ENCODE measurements around the gene MGAT5B. TPM values are rescaled to one million over a fixed set of nuclear protein-coding genes. Genes with fewer than 3 reads are reported as not detected.

The MGAT5B gene
- total and polyA plus RNA-seq, 2 experiments from 2014 or later, result 1.6 to 10.0 TPM

DNA sequence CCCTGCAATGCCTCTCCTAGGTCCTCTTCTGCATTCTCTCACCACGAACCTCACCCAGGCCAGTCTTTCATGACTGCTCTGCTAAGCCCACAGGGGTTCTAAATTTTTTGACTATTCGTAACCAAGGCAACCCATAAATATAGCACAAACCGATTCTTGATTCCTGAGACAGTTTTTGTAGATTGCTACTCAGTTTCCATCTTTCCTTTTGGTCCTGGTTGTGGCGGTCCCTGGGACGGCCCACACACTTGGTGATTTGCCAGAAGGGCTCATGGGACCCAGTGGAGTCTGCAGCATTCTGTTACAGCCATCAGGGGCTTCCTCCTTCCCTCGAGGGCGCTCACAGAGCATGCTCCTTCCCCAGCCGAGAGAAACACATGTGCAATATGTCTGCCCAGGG, 23.4 kb upstream of the MGAT5B start (continued):
- TF ChIP-seq, protein P1, sequence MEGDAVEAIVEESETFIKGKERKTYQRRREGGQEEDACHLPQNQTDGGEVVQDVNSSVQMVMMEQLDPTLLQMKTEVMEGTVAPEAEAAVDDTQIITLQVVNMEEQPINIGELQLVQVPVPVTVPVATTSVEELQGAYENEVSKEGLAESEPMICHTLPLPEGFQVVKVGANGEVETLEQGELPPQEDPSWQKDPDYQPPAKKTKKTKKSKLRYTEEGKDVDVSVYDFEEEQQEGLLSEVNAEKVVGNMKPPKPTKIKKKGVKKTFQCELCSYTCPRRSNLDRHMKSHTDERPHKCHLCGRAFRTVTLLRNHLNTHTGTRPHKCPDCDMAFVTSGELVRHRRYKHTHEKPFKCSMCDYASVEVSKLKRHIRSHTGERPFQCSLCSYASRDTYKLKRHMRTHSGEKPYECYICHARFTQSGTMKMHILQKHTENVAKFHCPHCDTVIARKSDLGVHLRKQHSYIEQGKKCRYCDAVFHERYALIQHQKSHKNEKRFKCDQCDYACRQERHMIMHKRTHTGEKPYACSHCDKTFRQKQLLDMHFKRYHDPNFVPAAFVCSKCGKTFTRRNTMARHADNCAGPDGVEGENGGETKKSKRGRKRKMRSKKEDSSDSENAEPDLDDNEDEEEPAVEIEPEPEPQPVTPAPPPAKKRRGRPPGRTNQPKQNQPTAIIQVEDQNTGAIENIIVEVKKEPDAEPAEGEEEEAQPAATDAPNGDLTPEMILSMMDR (conservative IDR thresholded peaks at IDR 0.05; ENCODE audit: low read depth in 2 of 2), result no peak
- TF ChIP-seq ZNF114 (CRISPR knock-in tag; IDR thresholded peaks at IDR 0.05), result no peak
- TF ChIP-seq ZNF331 (CRISPR knock-in tag; IDR thresholded peaks at IDR 0.05; ENCODE audit: low read depth), result no peak

DNA sequence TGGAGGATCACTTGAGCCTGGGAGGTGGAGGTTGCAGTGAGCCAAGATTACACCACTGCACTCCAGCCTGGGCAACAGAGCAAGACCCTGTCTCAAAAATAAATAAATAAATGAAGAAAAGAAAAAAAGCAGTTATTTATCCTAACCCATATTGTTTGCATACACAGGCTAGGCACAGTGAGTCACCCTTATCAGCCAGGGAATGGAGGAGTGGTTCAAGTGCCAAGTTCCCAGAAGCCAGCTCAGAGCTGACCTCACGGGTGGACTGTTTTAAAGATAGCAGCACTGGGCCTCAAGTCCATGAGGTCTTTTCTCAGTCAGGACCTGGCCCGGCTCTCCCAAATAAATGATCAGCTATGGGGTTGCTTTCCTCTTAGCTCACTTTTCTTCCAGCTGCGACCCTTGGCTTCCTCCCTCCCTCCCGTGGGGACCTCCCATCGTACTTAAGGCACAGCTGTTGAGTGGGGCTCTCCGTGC, 22.6 kb upstream of the MGAT5B start:
- Histone ChIP-seq H3K4me2 (no peak overlapping the region), H3K36me3 (ENCODE audit: insufficient read depth) (no peaks in the 10 kb centered on the region; the same call in 1 of the 2 replicates), H2AFZ (no peak overlapping the region), H3K9me2 (ENCODE audit: insufficient read depth) (no peaks in the 10 kb centered on the region), H3K4me1 (ENCODE audit: insufficient read depth) (peaks cover 20% of the 10 kb centered on the region), H3K27ac (ENCODE audit: low read depth) (no peak overlapping the region), H4K20me1 (replicated peaks; ENCODE audit: insufficient read depth) (no peaks in the 10 kb centered on the region; the same call in 1 of the 2 replicates), H3F3A (replicated peaks; ENCODE audit: low read depth) (no peaks in the 10 kb centered on the region), H3K27me3 (ENCODE audit: insufficient read depth) (peaks cover 5% of the 10 kb centered on the region), H3K4me3 (no peak overlapping the region), H3K79me2 (replicated peaks; ENCODE audit: insufficient read depth) (no peaks in the 10 kb centered on the region)
- DNase-seq (ENCODE audit: low spot score) (no peak), ATAC-seq (no peak)
- Mint-ChIP-seq H3K4me3 (no peak overlapping the region), H3K27me3 (ENCODE audit: insufficient read depth, low read depth, poor library complexity) (peaks cover 23% of the 10 kb centered on the region), H3K36me3 (ENCODE audit: low read depth) (no peaks in the 10 kb centered on the region), H3K9me3 (no peaks in the 10 kb centered on the region), H3K4me1 (peaks cover 36% of the 10 kb centered on the region), H3K27ac (no peak overlapping the region)
- no peak for TF ChIP-seq POLR2AphosphoS5 (IDR thresholded peaks at IDR 0.05; ENCODE audit: low read depth)
- TF ChIP-seq EZH2 (IDR thresholded peaks at IDR 0.05; ENCODE audit: low read depth, unreplicated experiment), result no peak
- no peak for TF ChIP-seq ETS1 (IDR thresholded peaks at IDR 0.05)
- TF ChIP-seq EZH2phosphoT487 (IDR thresholded peaks at IDR 0.05; ENCODE audit: unreplicated experiment), result no peak
- no peak for TF ChIP-seq NANOG (IDR thresholded peaks at IDR 0.05; ENCODE audit: borderline replicate concordance)
- TF ChIP-seq CREB1 (CRISPR knock-in tag; IDR thresholded peaks at IDR 0.05; ENCODE audit: low read depth), result no peak
- TF ChIP-seq STAT1 (IDR thresholded peaks at IDR 0.05; ENCODE audit: unreplicated experiment), result no peak
- TF ChIP-seq, protein P1 (conservative IDR thresholded peaks at IDR 0.05; ENCODE audit: low read depth in 2 of 2), result no peak
- no peak for TF ChIP-seq JUNB (IDR thresholded peaks at IDR 0.05; ENCODE audit: unreplicated experiment)
